GM10266 (cell line): ENCODE data around the gene OR6C70.
"Not testable (repeated sequence)": the region's sequence is repeated elsewhere in the genome, so short reads cannot be mapped to it uniquely, and the experiment has no call there.

Experiments
- DNase-seq: peaks from one replicate; pipeline ENCODE4 v3.0.0; 2012; ENCODE audit errors: extremely low spot score
- TF ChIP-seq, protein P1 (sequence below): IDR thresholded peaks from 2 replicates; pipeline ENCODE4 v1.5.1; 2012; ENCODE audit warnings: mild to moderate bottlenecking, low read depth; ENCODE audit not compliant: control insufficient read depth, insufficient read depth; ENCODE audit errors: missing control alignments

Gene OR6C70

DNA sequence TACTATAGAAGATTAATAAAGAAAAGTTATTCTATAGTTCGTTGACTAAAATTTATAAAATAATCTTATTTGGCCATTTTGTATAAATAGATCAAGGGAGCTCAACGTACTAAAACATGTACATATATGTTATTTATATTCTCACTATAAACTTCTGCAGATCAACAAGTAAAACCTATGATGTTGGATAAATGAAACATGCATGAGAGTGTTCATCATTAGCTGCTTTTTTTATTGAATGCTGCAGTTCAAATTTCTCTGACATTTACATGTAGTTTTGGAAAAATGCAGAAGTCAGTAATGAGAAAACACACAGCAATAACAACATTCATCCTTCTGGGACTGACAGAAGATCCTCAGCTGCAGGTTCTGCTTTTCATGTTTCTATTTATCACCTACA is 22.1 kb upstream of the OR6C70 start, which contains the start of gene OR6C68:
OR6C68 (plus strand) TSS at position 301 of the 400 bp plus-strand sequence; CDS start at position 301, 0 bp downstream.
- no peak for DNase-seq
- TF ChIP-seq, protein P1, sequence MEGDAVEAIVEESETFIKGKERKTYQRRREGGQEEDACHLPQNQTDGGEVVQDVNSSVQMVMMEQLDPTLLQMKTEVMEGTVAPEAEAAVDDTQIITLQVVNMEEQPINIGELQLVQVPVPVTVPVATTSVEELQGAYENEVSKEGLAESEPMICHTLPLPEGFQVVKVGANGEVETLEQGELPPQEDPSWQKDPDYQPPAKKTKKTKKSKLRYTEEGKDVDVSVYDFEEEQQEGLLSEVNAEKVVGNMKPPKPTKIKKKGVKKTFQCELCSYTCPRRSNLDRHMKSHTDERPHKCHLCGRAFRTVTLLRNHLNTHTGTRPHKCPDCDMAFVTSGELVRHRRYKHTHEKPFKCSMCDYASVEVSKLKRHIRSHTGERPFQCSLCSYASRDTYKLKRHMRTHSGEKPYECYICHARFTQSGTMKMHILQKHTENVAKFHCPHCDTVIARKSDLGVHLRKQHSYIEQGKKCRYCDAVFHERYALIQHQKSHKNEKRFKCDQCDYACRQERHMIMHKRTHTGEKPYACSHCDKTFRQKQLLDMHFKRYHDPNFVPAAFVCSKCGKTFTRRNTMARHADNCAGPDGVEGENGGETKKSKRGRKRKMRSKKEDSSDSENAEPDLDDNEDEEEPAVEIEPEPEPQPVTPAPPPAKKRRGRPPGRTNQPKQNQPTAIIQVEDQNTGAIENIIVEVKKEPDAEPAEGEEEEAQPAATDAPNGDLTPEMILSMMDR: no peak

GRCh38 chr12:55484284-55484683 is 14.3 kb upstream of the OR6C70 start:
- not testable (repeated sequence) for DNase-seq

DNA sequence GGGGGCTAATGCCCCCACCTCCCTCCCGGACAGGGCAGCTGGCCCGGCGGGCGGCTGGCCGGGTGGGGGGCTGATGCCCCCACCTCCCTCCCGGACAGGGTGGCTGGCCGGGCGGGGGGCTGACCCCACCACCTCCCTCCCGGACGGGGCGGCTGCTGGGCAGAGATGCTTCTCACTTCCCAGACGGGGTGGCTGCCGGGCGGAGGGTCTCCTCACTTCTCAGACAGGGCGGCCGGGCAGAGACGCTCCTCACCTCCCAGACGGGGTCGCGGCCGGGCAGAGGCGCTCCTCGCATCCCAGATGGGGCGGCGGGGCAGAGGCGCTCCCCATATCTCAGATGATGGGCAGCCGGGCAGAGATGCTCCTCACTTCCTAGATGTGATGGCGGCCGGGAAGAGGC is 9.2 kb upstream of the OR6C70 start:
- not testable (repeated sequence) for DNase-seq

GRCh38 chr12:55472264-55472663 is 2.3 kb upstream of the OR6C70 start:
- no peak for DNase-seq
- TF ChIP-seq, protein P1: no peak

GRCh38 chr12:55469291-55469690 is 647 bp downstream of the OR6C70 start:
- TF ChIP-seq, protein P1: no peak

DNA sequence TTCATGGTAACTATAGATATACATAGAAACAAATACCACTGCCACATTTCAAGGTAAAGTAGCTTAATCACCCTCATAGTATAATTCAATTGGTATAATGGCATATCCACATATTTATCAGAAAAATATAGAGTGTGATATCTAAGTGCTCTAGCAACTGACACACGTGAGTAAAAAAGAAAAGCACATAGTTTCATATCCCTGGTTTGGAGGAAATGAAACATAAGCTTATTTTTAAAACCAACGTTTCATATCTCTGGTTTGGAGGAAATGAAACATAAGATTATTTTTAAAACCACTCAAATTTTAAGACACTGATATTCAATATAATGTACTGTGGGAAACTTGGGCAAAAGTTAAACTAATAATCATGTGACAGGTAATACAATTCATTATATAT is 2.1 kb downstream of the OR6C70 start:
- TF ChIP-seq, protein P1: no peak

More at GRCh38 chr12:55469291-55469690, 647 bp downstream of the OR6C70 start:
- DNase-seq: no peak

GRCh38 chr12:55464926-55465325 is 5.0 kb downstream of the OR6C70 start:
- DNase-seq: not testable (repeated sequence)

More for the DNA sequence above, 2.1 kb downstream of the OR6C70 start:
- DNase-seq: no peak

- TF ChIP-seq, protein P1: no peak
- DNase-seq: no peak
Observed at GRCh38 chr12:55448825-55449224, 21.1 kb downstream of the OR6C70 start.

DNA sequence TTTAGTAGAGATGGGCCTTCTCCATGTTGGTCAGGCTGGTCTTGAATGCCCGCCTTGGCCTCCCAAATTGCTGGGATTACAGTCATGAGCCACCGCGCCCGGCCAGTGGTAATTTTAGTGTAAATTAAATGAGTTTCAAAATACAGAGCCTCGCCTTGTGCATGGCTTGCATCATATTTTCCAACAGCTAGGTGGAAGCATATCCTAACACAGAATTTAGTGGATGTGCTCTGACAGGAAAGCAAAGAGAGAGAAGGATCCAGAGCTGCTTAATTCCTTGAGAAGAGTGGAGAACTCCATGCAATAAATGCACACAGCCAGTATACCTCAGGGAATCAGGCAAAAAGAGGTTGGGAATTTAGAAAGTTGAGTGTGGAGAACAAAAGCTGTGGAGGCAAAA is 23.6 kb downstream of the OR6C70 start:
- TF ChIP-seq, protein P1: no peak
- DNase-seq: no peak
